Hematopoietic multipotent progenitor cell (in vitro differentiated cells): ENCODE data around the gene RAB40B. TPM values are rescaled to one million over a fixed set of nuclear protein-coding genes. Genes with fewer than 3 reads are reported as not detected.
"Not testable (repeated sequence)": the region's sequence is repeated elsewhere in the genome, so short reads cannot be mapped to it uniquely, and the experiment has no call there.

Experiments used
- DNase-seq, 3 donors: peaks; one replicate each; pipeline ENCODE4 v3.0.0-alpha.2; 2011 to 2015; ENCODE audit warnings: low read depth in 2 of 3, low spot score in 2 of 3
- total RNA-seq: library from RNA; depleted of rRNA; stranded (reverse); fragments of >200 nt; gene quantifications from one replicate; pipeline ENCODE4 v1.2.3, GENCODE V29; 2012

RAB40B gene, protein sequence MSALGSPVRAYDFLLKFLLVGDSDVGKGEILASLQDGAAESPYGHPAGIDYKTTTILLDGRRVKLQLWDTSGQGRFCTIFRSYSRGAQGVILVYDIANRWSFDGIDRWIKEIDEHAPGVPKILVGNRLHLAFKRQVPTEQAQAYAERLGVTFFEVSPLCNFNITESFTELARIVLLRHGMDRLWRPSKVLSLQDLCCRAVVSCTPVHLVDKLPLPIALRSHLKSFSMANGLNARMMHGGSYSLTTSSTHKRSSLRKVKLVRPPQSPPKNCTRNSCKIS
- total RNA-seq, result 17.2 TPM

GRCh38 chr17:82698065-82698973 is at the start of gene RAB40B:
TSS of gene RAB40B (minus strand) at chr17:82698698. CDS start at chr17:82698596, 102 bp downstream.
- peak; percentile 89 to 99 (median 98) for DNase-seq

GRCh38 chr17:82745524-82745923 is 47.0 kb upstream of the RAB40B start:
- DNase-seq, result no peak

- DNase-seq, result not testable (repeated sequence)
Observed at GRCh38 chr17:82744736-82745135, 46.2 kb upstream of the RAB40B start.

- no peak for DNase-seq
Observed at GRCh38 chr17:82743344-82744219, 45.1 kb upstream of the RAB40B start.

- DNase-seq, result peak in 1 of 3 donors; percentile 51
Observed at GRCh38 chr17:82740906-82741759, 42.6 kb upstream of the RAB40B start.

GRCh38 chr17:82737967-82738877 is 39.7 kb upstream of the RAB40B start:
- no peak for DNase-seq

DNA sequence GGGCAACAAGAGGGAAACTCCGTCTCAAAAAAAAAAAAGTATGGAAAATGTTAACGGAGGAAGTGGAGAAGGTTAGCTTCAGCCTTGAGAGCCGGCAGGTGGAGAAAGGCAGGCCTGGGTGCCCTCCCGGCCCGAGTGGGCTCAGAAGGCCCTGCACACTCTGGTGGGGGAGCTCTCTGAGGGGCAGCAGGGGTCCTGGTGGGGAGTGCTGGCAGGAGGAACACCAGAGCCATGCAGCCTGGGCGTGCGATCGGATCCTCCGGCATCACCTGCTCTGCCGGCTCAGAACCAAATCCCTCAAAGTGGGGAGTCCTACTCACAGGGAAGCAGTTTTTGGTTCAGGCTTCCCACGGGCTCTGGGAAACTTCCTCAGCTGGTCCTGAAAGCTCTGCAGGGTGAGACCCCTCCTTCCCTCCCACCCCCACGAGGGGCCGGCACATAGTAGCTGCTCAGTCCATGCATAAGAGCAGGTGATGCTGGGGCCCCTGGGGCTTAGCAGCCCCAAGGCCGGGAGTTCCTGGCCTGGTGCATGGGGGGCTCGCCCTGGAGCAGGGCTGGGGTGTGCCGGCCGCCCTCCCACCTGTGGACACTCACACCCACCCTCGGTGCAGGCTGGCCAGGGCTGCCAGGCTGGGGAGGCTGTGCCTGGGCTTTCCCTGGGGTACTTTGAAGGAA is 38.1 kb upstream of the RAB40B start:
- no peak for DNase-seq

DNA sequence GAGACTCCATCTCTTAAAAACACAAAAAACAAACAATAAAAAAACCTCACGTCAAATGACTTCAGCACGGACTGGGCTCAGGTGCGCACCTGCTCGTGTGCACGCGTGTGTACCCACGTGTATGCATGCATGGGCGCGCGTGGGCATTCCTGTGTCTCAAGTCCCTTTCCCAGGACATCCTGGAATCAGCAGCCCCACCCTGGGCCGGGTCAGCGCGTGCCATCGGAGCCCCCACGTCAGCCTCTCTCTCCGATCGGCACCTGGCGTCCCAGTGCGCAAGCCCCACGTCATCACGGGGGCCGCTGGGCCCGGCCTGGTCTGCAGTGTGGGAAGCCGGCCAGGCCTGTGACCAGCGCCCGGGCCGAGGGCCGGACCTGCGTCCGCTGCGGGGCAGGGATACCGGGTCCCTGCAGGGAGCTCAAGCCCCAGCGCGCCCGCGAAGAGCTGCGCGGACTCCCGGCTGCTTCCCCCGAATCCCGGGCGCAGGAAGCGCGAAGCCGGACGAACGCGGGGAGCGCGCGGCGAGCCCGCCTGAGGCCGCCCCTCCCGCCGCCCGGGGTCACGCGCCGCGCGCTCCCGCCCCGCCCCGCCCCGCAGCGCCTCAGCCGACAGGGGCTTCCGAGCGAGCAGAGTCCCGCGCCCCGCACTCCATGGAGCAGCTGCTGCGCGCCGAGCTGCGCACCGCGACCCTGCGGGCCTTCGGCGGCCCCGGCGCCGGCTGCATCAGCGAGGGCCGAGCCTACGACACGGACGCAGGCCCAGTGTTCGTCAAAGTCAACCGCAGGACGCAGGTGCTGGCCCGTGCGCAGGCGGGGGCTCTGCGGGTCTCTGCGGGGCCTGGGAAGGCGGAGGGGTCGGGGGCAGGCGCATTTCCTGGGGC is 36.7 kb upstream of the RAB40B start, which contains the start of gene FN3K:
FN3K (plus strand) TSS at position 629 of the 880 bp plus-strand sequence; CDS start at position 651, 22 bp downstream.
- DNase-seq, result peak in 2 of 3 donors; percentile 51 to 59

DNA sequence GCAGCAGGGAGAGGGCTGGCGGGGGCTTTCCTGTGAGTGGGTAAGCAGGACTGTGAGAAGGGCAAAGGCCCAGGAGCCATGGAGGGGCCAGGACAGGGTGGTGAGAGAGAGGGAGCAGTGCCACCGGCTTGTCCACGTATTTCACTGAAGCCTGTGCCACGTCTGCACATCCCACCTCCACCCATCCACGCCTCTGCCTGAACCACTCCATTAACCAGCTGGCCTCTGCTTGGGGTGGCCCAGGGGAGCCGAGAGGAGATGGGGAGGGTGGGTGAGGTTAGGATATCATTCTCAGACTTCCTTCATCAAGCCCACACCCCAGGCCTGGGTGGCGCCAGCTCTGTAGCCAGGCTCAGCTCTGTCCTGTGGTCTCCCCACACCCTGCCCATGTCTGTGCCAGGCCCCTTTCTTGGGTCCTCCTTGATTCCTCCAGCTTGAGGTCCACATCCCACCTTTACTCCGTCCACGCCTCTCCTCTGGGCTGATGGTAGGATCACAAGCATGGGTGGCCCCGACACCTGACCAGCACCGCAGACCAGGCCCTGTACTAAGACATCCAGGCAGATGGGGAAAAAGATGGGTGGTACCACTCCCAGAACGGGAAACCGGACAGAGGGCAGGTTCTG is 33.7 kb upstream of the RAB40B start:
- DNase-seq, result no peak

DNA sequence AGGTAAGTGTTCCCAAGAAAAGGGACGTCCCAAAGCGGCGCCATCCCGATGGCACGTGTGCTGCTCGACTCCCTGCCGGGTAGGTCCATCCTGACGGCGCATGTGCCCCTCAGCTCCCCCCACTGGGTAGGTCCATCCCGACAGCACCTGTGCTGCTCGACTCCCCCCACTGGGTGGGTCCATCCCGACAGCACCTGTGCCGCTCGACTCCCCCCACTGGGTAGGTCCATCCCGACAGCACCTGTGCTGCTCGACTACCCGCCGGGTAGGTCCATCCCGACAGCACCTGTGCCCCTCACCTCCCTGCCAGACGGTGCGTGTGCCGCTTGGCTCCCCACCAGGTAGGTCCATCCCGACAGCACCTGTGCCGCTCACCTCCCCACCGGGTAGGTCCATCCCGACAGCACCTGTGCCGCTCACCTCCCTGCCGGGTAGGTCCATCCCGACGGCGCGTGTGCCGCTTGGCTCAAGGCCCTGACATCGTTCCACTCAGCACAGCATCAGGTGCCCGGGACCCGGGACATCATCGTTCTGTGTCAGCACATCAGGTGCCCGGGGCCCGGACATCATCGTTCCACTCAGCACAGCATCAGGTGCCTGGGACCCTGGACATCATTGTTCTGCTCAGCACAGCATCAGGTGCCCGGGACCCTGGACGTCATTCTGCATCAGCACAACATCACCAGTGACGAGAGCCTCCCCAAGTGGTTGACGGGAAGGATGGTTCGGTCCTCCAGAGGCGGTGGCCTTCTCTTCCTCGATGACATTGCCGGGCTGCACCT is 31.2 kb upstream of the RAB40B start:
- DNase-seq, result no peak

DNA sequence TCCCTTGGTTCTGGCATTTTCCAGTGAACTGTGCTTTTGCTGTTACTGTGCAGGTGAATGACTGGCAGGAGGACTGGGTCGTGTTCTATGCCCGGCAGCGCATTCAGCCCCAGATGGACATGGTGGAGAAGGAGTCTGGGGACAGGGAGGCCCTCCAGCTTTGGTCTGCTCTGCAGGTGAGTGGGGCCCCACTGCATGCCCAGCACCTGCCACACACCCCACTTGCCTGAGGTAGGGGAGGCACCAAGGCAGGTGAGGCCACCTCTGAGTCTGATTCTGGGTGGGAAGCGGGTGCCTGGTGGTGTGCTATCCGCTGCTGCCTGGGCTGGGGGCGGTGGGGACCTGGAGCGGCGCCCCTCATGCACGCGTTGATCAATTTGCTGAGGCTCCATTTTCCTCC is 27.9 kb upstream of the RAB40B start:
- no peak for DNase-seq

GRCh38 chr17:82723169-82723807 is 24.8 kb upstream of the RAB40B start:
- no peak for DNase-seq

GRCh38 chr17:82722341-82723013 is 24.0 kb upstream of the RAB40B start:
- DNase-seq, result no peak

- no peak for DNase-seq
Observed at GRCh38 chr17:82720204-82720603, 21.7 kb upstream of the RAB40B start.
